ENCODE measurements around the gene PTPRN2.

GRCh38 chr7:157782041-157782440 lies 805.6 kb downstream of the PTPRN2 start:
- no peak for TF ChIP-seq CTCF (IDR thresholded peaks at IDR 0.05)
- TF ChIP-seq POLR2AphosphoS5 (IDR thresholded peaks at IDR 0.05) = no peak
- TF ChIP-seq POLR2A (IDR thresholded peaks at IDR 0.05) = no peak
- TF ChIP-seq EP300 (IDR thresholded peaks at IDR 0.05) = no peak

Data from sigmoid colon (tissue), 4 donors.